ENCODE results near the gene RPS6KA1. TPM values are rescaled to one million over a fixed set of nuclear protein-coding genes. Genes with fewer than 3 reads are reported as not detected.

The RPS6KA1 gene
- total RNA-seq, 4 donors from 2014 or later = 10.7 to 37.2 (median 13.5) TPM

GRCh38 chr1:26550946-26551345 is 21.4 kb downstream of the RPS6KA1 start:
- H3K4me1 ChIP-seq = peaks cover 0 to 20% (median 6%) of the 10 kb centered on the region in 4 donors
- no peaks in the 10 kb centered on the region for H3K27me3 ChIP-seq
- 99 to 100% methylated on average over 3 of the region's 3 CpGs for WGBS, 2 donors
- peaks cover 0 to 16% (median 8%) of the 10 kb centered on the region in 3 donors for H3K36me3 ChIP-seq
- H3K27ac ChIP-seq = no peak overlapping the region
- DNase-seq (ENCODE audit: low spot score in 2 of 2) = no peak
- no peak overlapping the region for H3K4me3 ChIP-seq
- TF ChIP-seq EP300 (IDR thresholded peaks at IDR 0.05) (no peak), POLR2A (IDR thresholded peaks at IDR 0.05) (no peak), CTCF (IDR thresholded peaks at IDR 0.05) (no peak)
- H3K9me3 ChIP-seq = no peaks in the 10 kb centered on the region

GRCh38 chr1:26552720-26553119 is 23.2 kb downstream of the RPS6KA1 start:
- 92 to 94% methylated on average over 6 of the region's 6 CpGs for WGBS, 2 donors
- TF ChIP-seq POLR2A (IDR thresholded peaks at IDR 0.05) = no peak
- no peak for TF ChIP-seq EP300 (IDR thresholded peaks at IDR 0.05)
- TF ChIP-seq CTCF (IDR thresholded peaks at IDR 0.05) = no peak
- no peak overlapping the region for H3K4me3 ChIP-seq
- no peaks in the 10 kb centered on the region for H3K9me3 ChIP-seq
- no peak overlapping the region for H3K27ac ChIP-seq
- no peak for DNase-seq (ENCODE audit: low spot score in 2 of 2)
- H3K4me1 ChIP-seq = peaks cover 0 to 34% (median 11%) of the 10 kb centered on the region in 4 donors
- peaks cover 0 to 16% (median 8%) of the 10 kb centered on the region in 3 donors for H3K36me3 ChIP-seq
- H3K27me3 ChIP-seq = no peaks in the 10 kb centered on the region

GRCh38 chr1:26553942-26554682 is 24.6 kb downstream of the RPS6KA1 start:
- Histone ChIP-seq H3K9me3 (no peaks in the 10 kb centered on the region), H3K4me3 (no peak overlapping the region), H3K27ac (peak overlapping the region in 2 of 4 donors; percentile 17 to 67), H3K36me3 (peaks cover 0 to 16% (median 8%) of the 10 kb centered on the region in 3 donors), H3K4me1 (peaks cover 0 to 34% (median 11%) of the 10 kb centered on the region in 4 donors), H3K27me3 (no peaks in the 10 kb centered on the region)
- TF ChIP-seq EP300 (IDR thresholded peaks at IDR 0.05) (no peak), POLR2A (IDR thresholded peaks at IDR 0.05) (no peak), CTCF (IDR thresholded peaks at IDR 0.05) (no peak)
- DNase-seq (ENCODE audit: low spot score in 2 of 2) = no peak
- WGBS, 2 donors = 68 to 85% methylated on average over 8 to 12 of the region's 14 CpGs

GRCh38 chr1:26554781-26555180 is 25.2 kb downstream of the RPS6KA1 start:
- H3K27ac ChIP-seq = peak overlapping the region in 3 of 4 donors; percentile 17 to 78 (median 67)
- 89 to 95% methylated on average over 8 to 10 of the region's 10 CpGs for WGBS, 2 donors
- peaks cover 0 to 20% (median 8%) of the 10 kb centered on the region in 3 donors for H3K36me3 ChIP-seq
- H3K27me3 ChIP-seq = no peaks in the 10 kb centered on the region
- H3K4me3 ChIP-seq = no peak overlapping the region
- no peak for DNase-seq (ENCODE audit: low spot score in 2 of 2)
- no peak for TF ChIP-seq POLR2A (IDR thresholded peaks at IDR 0.05)
- no peak for TF ChIP-seq EP300 (IDR thresholded peaks at IDR 0.05)
- no peak for TF ChIP-seq CTCF (IDR thresholded peaks at IDR 0.05)
- H3K4me1 ChIP-seq = peaks cover 0 to 34% (median 11%) of the 10 kb centered on the region in 4 donors
- no peaks in the 10 kb centered on the region for H3K9me3 ChIP-seq

- 17 to 34% methylated on average over 10 to 11 of the region's 11 CpGs for WGBS, 2 donors
- Histone ChIP-seq H3K27me3 (no peaks in the 10 kb centered on the region), H3K36me3 (peaks cover 0 to 26% (median 12%) of the 10 kb centered on the region in 3 donors), H3K27ac (peak overlapping the region in 3 of 4 donors; percentile 36 to 78 (median 67)), H3K4me1 (peaks cover 0 to 34% (median 11%) of the 10 kb centered on the region in 4 donors), H3K9me3 (no peaks in the 10 kb centered on the region), H3K4me3 (no peak overlapping the region)
- DNase-seq (ENCODE audit: low spot score in 2 of 2) = no peak
- peak in 1 of 2 donors; percentile 49 for TF ChIP-seq EP300 (IDR thresholded peaks at IDR 0.05)
- no peak for TF ChIP-seq POLR2A (IDR thresholded peaks at IDR 0.05)
- TF ChIP-seq CTCF (IDR thresholded peaks at IDR 0.05) = no peak
These were observed 26.0 kb downstream of the RPS6KA1 start for GRCh38 chr1:26555550-26555981.

Data from tibial nerve (tissue), 4 donors.